ENCODE data around the gene RASL11B. TPM values are rescaled to one million over a fixed set of nuclear protein-coding genes. Genes with fewer than 3 reads are reported as not detected.

The RASL11B gene
- total and polyA plus RNA-seq, 2 of the 13 experiments (the other 11 are each of a cell fraction or from before 2014, with no cell fraction given) = 0.07 to 0.20 TPM

DNA sequence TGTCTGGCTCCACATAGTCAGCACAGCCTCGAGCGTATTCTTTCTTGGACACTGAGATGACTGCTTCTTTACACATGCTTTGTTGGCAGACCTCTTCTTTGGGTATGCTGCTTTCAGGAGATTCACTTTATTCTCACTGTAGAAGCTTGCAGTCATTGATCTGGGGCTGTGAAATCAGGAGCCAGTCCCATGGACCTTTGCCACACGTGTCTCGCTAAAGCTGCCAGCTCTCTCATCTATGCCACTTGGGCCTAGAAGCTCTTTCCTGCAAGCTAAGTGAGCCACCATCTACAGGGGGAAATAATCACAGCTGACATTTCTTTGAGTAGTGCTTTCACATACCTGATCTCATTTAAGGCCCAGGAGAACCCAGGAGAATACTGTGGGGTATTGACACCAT lies 5.0 kb downstream of the RASL11B start (continued):
- no peak for TF ChIP-seq IKZF4 (CRISPR knock-in tag; IDR thresholded peaks at IDR 0.05; ENCODE audit: borderline replicate concordance, low read depth, not compliant biosample characterization)
- no peak for TF ChIP-seq POLR2AphosphoS2 (IDR thresholded peaks at IDR 0.05; ENCODE audit: low read depth, low read length)
- no peak for TF ChIP-seq ZFP62 (CRISPR knock-in tag; IDR thresholded peaks at IDR 0.05)
- no peak for TF ChIP-seq FOXM1 (CRISPR knock-in tag; IDR thresholded peaks at IDR 0.05)
- no peak for TF ChIP-seq TOPORS (CRISPR knock-in tag; IDR thresholded peaks at IDR 0.05)

DNA sequence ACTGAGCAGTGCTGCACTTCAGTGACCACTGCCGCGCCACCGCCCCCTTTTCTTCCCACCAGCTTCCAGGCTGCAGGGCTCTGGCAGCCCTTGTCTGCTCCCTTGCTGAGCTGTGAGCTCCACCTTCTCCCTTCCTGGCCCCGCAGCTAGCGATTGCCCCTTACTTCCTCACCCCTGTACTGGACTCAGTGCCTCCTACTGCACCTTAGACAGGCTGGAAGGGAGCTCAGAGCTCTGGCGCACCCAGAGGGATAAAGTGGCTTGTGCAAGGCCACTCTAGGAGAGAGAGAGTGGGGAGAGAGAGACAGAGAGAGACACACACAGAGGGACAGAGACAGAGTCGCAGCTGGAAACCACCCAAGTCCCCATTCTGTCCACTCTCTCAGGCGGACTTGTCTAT lies 6.0 kb downstream of the RASL11B start:
- ATAC-seq = peak; percentile 62
- CTCF ChIA-PET (ENCODE audit: low intra/inter-chr PET ratio, low total read pairs) = no interaction called here
- POLR2A ChIA-PET = no interaction called here
- 78% methylated on average over 8 of the region's 8 CpGs for WGBS (ENCODE audit: low lambda C conversion rate)
- Histone ChIP-seq H3K27me3 (ENCODE audit: control insufficient read depth in 1 of 2, insufficient read depth in 2 of 2, low read length in 2 of 2) (no peaks in the 10 kb centered on the region), H2AFZ (ENCODE audit: low read length) (no peak overlapping the region), H3K9ac (ENCODE audit: insufficient read depth, low read depth, low read length) (no peak overlapping the region), H4K20me1 (ENCODE audit: insufficient read depth, low read length) (no peaks in the 10 kb centered on the region), H3K4me3 (replicated peaks in 1 of 3; ENCODE audit: insufficient read depth in 1 of 3, low read depth in 2 of 3, low read length in 3 of 3) (no peak overlapping the region), H3K27ac (ENCODE audit: extremely low read length, insufficient read depth, low read length) (no peak overlapping the region), H3K79me2 (ENCODE audit: insufficient read depth, low read length) (no peaks in the 10 kb centered on the region), H3K4me1 (ENCODE audit: insufficient read depth, low read length) (no peaks in the 10 kb centered on the region), H3K36me3 (replicated peaks in 1 of 2; ENCODE audit: control insufficient read depth in 1 of 2, insufficient read depth in 2 of 2, low read length in 2 of 2) (no peaks in the 10 kb centered on the region), H3K9me3 (ENCODE audit: low read length) (no peaks in the 10 kb centered on the region), H3K4me2 (ENCODE audit: low read depth, low read length) (no peak overlapping the region)
- intact Hi-C loops (cut with micrococcal nuclease; ENCODE audit: unreplicated experiment) = no loop called here
- FAIRE-seq = no peak
- no peak for DNase-seq (ENCODE audit: low spot score)
- in situ Hi-C loops (cut with HindIII; ENCODE audit: extremely low pct_ligation_motif_present, low pct_unique_long_range_greater_than_20kb) = no loop called here
- TF ChIP-seq, protein P1, sequence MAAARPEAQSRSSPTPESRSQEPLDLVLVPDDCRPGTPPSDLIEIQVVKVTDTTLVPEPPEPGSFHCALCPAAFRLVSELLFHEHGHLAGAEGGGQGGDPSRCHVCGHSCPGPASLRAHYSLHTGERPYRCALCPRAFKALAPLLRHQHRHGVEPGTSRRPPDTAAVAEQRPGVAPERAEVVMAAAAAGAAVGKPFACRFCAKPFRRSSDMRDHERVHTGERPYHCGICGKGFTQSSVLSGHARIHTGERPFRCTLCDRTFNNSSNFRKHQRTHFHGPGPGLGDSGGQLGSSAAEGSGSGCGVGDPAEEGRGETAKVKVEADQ (CRISPR knock-in tag; IDR thresholded peaks at IDR 0.05; ENCODE audit: borderline replicate concordance) = no peak
- TF ChIP-seq, protein P2, sequence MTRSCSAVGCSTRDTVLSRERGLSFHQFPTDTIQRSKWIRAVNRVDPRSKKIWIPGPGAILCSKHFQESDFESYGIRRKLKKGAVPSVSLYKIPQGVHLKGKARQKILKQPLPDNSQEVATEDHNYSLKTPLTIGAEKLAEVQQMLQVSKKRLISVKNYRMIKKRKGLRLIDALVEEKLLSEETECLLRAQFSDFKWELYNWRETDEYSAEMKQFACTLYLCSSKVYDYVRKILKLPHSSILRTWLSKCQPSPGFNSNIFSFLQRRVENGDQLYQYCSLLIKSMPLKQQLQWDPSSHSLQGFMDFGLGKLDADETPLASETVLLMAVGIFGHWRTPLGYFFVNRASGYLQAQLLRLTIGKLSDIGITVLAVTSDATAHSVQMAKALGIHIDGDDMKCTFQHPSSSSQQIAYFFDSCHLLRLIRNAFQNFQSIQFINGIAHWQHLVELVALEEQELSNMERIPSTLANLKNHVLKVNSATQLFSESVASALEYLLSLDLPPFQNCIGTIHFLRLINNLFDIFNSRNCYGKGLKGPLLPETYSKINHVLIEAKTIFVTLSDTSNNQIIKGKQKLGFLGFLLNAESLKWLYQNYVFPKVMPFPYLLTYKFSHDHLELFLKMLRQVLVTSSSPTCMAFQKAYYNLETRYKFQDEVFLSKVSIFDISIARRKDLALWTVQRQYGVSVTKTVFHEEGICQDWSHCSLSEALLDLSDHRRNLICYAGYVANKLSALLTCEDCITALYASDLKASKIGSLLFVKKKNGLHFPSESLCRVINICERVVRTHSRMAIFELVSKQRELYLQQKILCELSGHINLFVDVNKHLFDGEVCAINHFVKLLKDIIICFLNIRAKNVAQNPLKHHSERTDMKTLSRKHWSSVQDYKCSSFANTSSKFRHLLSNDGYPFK (CRISPR knock-in tag; IDR thresholded peaks at IDR 0.05; ENCODE audit: borderline replicate concordance) = no peak
- TF ChIP-seq ZSCAN25 (CRISPR knock-in tag; IDR thresholded peaks at IDR 0.05) (peak; percentile 78), TOE1 (CRISPR knock-in tag; IDR thresholded peaks at IDR 0.05) (no peak)
- TF ChIP-seq, protein P3, sequence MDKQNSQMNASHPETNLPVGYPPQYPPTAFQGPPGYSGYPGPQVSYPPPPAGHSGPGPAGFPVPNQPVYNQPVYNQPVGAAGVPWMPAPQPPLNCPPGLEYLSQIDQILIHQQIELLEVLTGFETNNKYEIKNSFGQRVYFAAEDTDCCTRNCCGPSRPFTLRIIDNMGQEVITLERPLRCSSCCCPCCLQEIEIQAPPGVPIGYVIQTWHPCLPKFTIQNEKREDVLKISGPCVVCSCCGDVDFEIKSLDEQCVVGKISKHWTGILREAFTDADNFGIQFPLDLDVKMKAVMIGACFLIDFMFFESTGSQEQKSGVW (CRISPR knock-in tag; IDR thresholded peaks at IDR 0.05; ENCODE audit: borderline replicate concordance) = no peak
- no TSS peak for BruUV-seq (replicated peaks)

All from HepG2 (cell line).